PC-3 (cell line): ENCODE data around the gene S100A3. TPM values are rescaled to one million over a fixed set of nuclear protein-coding genes. Genes with fewer than 3 reads are reported as not detected.

Experiments used
- ATAC-seq: fragments of 200-7000 bp; cut with Tn5 transposase; 2 replicates; pipeline ENCODE4 v1.9.1; 2020; ENCODE audit warnings: mild to moderate bottlenecking, moderate library complexity
- BruUV-seq: library from RNA; stranded (reverse); fragments of 400-500 nt; replicated peaks from 2 replicates; lab custom pipeline; 2021; lab: Mats Ljungman, UMichigan
- CTCF ChIA-PET: fragments of 300-600 bp; sonication (Branson Sonifier 250); formaldehyde crosslinking; loops from one replicate; lab custom pipeline; 2022; ENCODE audit warnings: antibody characterized with exemption; lab: Charles Lee
- POLR2A ChIA-PET: fragments of 300-600 bp; sonication (Branson Sonifier 250); formaldehyde crosslinking; loops from one replicate; lab custom pipeline; 2022; ENCODE audit warnings: antibody characterized with exemption; ENCODE audit not compliant: unreplicated experiment; lab: Charles Lee
- DNase-seq: peaks from one replicate; pipeline ENCODE4 v3.0.0-alpha.2; 2015
- H2AFZ ChIP-seq: fragments of 300-600 bp; sonication (generic); 2 replicates; pipeline ENCODE4 v1.6.0; 2016; ENCODE audit warnings: antibody characterized with exemption, low read length
- H3F3A ChIP-seq: fragments of 300-600 bp; sonication (generic); one replicate; pipeline ENCODE4 v1.6.0; 2017; ENCODE audit warnings: antibody characterized with exemption, low read length, control low read depth, mild to moderate bottlenecking; ENCODE audit not compliant: unreplicated experiment
- H3K27ac ChIP-seq: fragments of 300-600 bp; sonication (generic); 2 replicates; pipeline ENCODE4 v1.5.1; 2016; ENCODE audit warnings: mild to moderate bottlenecking, low read length
- H3K27me3 ChIP-seq: fragments of 300-600 bp; sonication (generic); 2 replicates; pipeline ENCODE4 v1.6.1; 2016; ENCODE audit warnings: low read length, mixed read lengths
- H3K36me3 ChIP-seq: fragments of 300-600 bp; sonication (generic); 2 replicates; pipeline ENCODE4 v1.6.1; 2016; ENCODE audit warnings: low read depth, mixed run types, low read length, mixed read lengths
- H3K4me1 ChIP-seq: fragments of 300-600 bp; sonication (generic); 2 replicates; pipeline ENCODE4 v1.5.1; 2016; ENCODE audit warnings: low read length; ENCODE audit not compliant: insufficient read depth
- H3K4me2 ChIP-seq: fragments of 300-600 bp; sonication (generic); 2 replicates; pipeline ENCODE4 v1.6.0; 2016; ENCODE audit warnings: low read length
- H3K4me3 ChIP-seq: fragments of 300-600 bp; sonication (generic); 2 replicates; pipeline ENCODE4 v1.5.1; 2016; ENCODE audit warnings: mild to moderate bottlenecking, low read length, mixed read lengths
- H3K79me2 ChIP-seq: fragments of 300-600 bp; sonication (generic); 2 replicates; pipeline ENCODE4 v1.6.1; 2017; ENCODE audit warnings: low read length, mixed read lengths
- H3K9ac ChIP-seq: fragments of 300-600 bp; sonication (generic); 2 replicates; pipeline ENCODE4 v1.6.0; 2016; ENCODE audit warnings: mild to moderate bottlenecking, low read length
- H3K9me2 ChIP-seq: fragments of 300-600 bp; sonication (generic); replicated peaks from 2 replicates; pipeline ENCODE4 v1.6.1; 2016; ENCODE audit warnings: mixed run types, low read length, mixed read lengths
- H3K9me3 ChIP-seq: fragments of 300-600 bp; sonication (generic); 2 replicates; pipeline ENCODE4 v1.6.1; 2016; ENCODE audit warnings: low read length, mixed read lengths
- H4K20me1 ChIP-seq: fragments of 300-600 bp; sonication (generic); 2 replicates; pipeline ENCODE4 v1.6.1; 2016; ENCODE audit warnings: low read length, mixed read lengths
- EZH2 ChIP-seq: fragments of 300-600 bp; sonication (generic); IDR thresholded peaks from one replicate; pipeline ENCODE4 v1.6.1; 2017; ENCODE audit warnings: antibody characterized with exemption, mild to moderate bottlenecking, low read length; ENCODE audit not compliant: unreplicated experiment
- EZH2phosphoT487 ChIP-seq: fragments of 300-600 bp; sonication (generic); IDR thresholded peaks from 2 replicates; pipeline ENCODE4 v1.6.1; 2018; ENCODE audit warnings: mild to moderate bottlenecking, antibody characterized with exemption, low read length, borderline replicate concordance
- intact Hi-C: fragments of 100-400 bp; cut with micrococcal nuclease; formaldehyde crosslinking; loops from 2 replicates; pipeline ENCODE4 v1.9.0; 2023
- total RNA-seq: library from RNA; depleted of rRNA; stranded (reverse); fragments of >200 nt; gene quantifications from 2 replicates; pipeline ENCODE4 v1.2.3, GENCODE V29; 2014
- TF ChIP-seq, protein P1 (sequence below): fragments of 300-600 bp; sonication (generic); conservative IDR thresholded peaks from 2 replicates; pipeline ENCODE4 v1.5.1; 2017; ENCODE audit warnings: antibody characterized with exemption, low read depth, mild to moderate bottlenecking, low read length

Gene S100A3
- total RNA-seq, 1 experiment from 2014 or later, result 4.6 TPM

DNA sequence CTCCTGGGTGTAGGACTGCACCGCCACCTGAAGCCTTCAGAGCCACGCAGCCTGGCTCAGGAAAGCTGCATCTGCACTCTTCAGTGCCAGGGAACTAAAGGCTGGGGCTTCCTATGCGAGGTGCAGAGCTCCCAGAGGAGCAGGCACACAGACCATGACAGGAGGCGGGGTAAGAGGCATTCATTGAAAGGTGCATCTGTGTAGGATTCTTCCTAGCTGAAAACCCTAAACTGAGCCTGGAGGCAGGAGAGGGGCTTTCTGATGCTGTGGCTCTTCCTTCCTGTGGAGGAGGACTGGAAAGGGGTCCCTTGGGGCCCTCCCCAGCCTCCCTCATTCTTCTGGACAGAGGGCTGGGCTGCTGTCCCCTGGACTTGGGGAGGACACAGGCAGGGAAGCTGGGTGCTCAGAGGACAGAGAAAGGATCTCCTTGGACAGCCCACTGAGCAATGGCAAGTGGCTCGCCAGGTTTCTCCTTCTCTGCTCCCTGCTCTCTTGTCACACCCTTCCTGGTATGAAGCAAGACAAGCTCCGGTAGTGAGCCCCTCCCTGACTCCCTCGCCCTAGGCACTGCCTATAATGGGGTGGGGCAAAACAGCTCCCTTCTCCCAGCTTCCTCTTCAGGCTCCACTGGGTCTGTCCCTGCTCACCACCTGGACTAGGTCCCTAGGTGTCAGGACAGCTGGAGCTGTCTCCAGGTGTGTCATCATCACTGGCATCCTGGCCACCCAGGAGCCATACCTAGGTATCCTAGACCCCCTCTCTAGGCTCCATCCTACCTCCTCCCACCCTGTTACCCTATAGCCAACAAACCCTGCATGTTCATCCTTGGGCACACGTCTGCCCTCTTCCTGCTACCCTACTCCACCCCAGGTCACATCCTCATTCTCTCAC is 33.3 kb downstream of the S100A3 start:
- Histone ChIP-seq H3K4me1 (peaks cover 53% of the 10 kb centered on the region), H3K9me3 (no peaks in the 10 kb centered on the region), H4K20me1 (no peaks in the 10 kb centered on the region), H3K4me2 (peak overlapping the region; percentile 67), H3K36me3 (no peaks in the 10 kb centered on the region), H3K79me2 (no peaks in the 10 kb centered on the region), H3K9me2 (no peaks in the 10 kb centered on the region), H3K27ac (peak overlapping the region; percentile 90), H3K9ac (peak overlapping the region; percentile 64), H2AFZ (peak overlapping the region; percentile 15; the same call in 1 of the 2 replicates), H3F3A (peaks cover 8% of the 10 kb centered on the region), H3K27me3 (no peaks in the 10 kb centered on the region), H3K4me3 (no peak overlapping the region)
- peak; percentile 82 for ATAC-seq
- DNase-seq, result peak; percentile 94
- ChIA-PET POLR2A (interaction anchor here (0.5 to 1.2 kb wide), 7 partner anchors 14 to 112 kb away, joined by 3 to 12 read pairs (median 3); partner anchors contain the start of gene S100A13), CTCF (interaction anchor here (0.6 to 1.5 kb wide), 7 partner anchors 16 to 160 kb away, joined by 3 to 16 read pairs (median 4); no protein-coding TSS in a partner anchor)
- TF ChIP-seq EZH2phosphoT487 (no peak), EZH2 (no peak)
- TF ChIP-seq, protein P1, sequence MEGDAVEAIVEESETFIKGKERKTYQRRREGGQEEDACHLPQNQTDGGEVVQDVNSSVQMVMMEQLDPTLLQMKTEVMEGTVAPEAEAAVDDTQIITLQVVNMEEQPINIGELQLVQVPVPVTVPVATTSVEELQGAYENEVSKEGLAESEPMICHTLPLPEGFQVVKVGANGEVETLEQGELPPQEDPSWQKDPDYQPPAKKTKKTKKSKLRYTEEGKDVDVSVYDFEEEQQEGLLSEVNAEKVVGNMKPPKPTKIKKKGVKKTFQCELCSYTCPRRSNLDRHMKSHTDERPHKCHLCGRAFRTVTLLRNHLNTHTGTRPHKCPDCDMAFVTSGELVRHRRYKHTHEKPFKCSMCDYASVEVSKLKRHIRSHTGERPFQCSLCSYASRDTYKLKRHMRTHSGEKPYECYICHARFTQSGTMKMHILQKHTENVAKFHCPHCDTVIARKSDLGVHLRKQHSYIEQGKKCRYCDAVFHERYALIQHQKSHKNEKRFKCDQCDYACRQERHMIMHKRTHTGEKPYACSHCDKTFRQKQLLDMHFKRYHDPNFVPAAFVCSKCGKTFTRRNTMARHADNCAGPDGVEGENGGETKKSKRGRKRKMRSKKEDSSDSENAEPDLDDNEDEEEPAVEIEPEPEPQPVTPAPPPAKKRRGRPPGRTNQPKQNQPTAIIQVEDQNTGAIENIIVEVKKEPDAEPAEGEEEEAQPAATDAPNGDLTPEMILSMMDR, result no peak
- intact Hi-C loops, result no loop called here
- BruUV-seq, result TSS peak; percentile 94

DNA sequence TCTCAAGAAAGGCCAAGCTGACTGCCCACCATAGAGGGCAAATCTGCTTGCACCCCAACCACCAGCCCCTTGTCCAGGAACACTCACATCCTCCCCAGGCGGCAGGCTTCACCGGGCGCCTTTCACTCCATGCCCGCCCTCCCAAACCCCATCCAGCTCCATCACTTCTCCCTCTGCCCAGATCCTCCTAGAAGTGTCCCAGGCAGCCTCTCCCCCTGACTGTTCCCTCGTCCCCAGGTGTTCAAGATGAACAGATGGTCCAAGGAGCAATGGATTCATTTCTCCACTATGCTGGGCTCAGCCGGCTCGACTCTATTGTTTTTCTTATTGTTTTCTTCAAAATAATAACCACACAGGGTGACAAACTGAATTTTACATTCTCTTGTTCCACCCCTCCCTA is 35.4 kb downstream of the S100A3 start:
- TF ChIP-seq, protein P1, result no peak
- TF ChIP-seq EZH2phosphoT487, result no peak
- TF ChIP-seq EZH2, result no peak
- Histone ChIP-seq H3K4me1 (peaks cover 56% of the 10 kb centered on the region), H4K20me1 (no peaks in the 10 kb centered on the region)

More for the DNA sequence above, 35.4 kb downstream of the S100A3 start:
- H3K9me2 ChIP-seq, result no peaks in the 10 kb centered on the region
- BruUV-seq, result no TSS peak
- ATAC-seq (no peak), DNase-seq (no peak)
- no peak overlapping the region for H2AFZ ChIP-seq
- ChIA-PET POLR2A (no interaction called here), CTCF (no interaction called here)
- H3K4me2 ChIP-seq, result no peak overlapping the region
- H3K27me3 ChIP-seq, result no peaks in the 10 kb centered on the region
- H3K9ac ChIP-seq, result no peak overlapping the region
- peaks cover 8% of the 10 kb centered on the region for H3F3A ChIP-seq
- intact Hi-C loops, result loop anchor here (5.0 kb wide), 1 partner anchor 34 kb away; the partner anchor contains the start of genes S100A3 and S100A4
- H3K36me3 ChIP-seq, result no peaks in the 10 kb centered on the region
- no peaks in the 10 kb centered on the region for H3K79me2 ChIP-seq
- H3K27ac ChIP-seq, result no peak overlapping the region
- H3K4me3 ChIP-seq, result no peak overlapping the region
- no peaks in the 10 kb centered on the region for H3K9me3 ChIP-seq
